ENCODE data around the gene TSHZ2. TPM values are rescaled to one million over a fixed set of nuclear protein-coding genes. Genes with fewer than 3 reads are reported as not detected.

The TSHZ2 gene
- total RNA-seq, 5 donors from 2014 or later (not counting 1 experiment from before 2014, with no cell fraction given), result 20.2 to 42.9 (median 25.8) TPM

GRCh38 chr20:53040693-53041589 is 68.8 kb downstream of the TSHZ2 start:
- no peak overlapping the region for H3K4me3 ChIP-seq (ENCODE audit: control insufficient read depth in 1 of 2, extremely low read depth in 1 of 2, low read length in 1 of 2)
- no peak overlapping the region for H3K27ac ChIP-seq (ENCODE audit: low read length)
- 75% methylated on average over 9 of the region's 14 CpGs for WGBS (ENCODE audit: insufficient coverage)
- CTCF ChIA-PET, result no interaction called here
- no peak for ATAC-seq (replicated peaks in 1 of 4)
- POLR2A ChIA-PET, result interaction anchor here in 1 of 2 donors (0.7 kb wide), 1 partner anchor 265 kb away, joined by 3 read pairs; no protein-coding TSS in a partner anchor
- Mint-ChIP-seq H3K36me3 (peaks cover 21% of the 10 kb centered on the region), H3K27ac (no peak overlapping the region), H3K27me3 (peaks cover 4% of the 10 kb centered on the region in 2 donors), H3K4me1 (peaks cover 0 to 21% (median under 1%) of the 10 kb centered on the region in 3 donors), H3K4me3 (no peak overlapping the region), H3K9me3 (no peaks in the 10 kb centered on the region)
- DNase-seq, result no peak
- no peaks in the 10 kb centered on the region for H3K9me3 ChIP-seq
- H3K27me3 ChIP-seq (replicated peaks in 1 of 2; ENCODE audit: control insufficient read depth in 2 of 2, extremely low read depth in 1 of 2, insufficient read depth in 2 of 2, low read length in 1 of 2), result peaks cover 0 to 5% of the 10 kb centered on the region in 2 experiments
- H3K4me1 ChIP-seq (ENCODE audit: control insufficient read depth in 1 of 2, extremely low read depth in 1 of 2, insufficient read depth in 2 of 2, low read length in 2 of 2), result no peaks in the 10 kb centered on the region
- no peaks in the 10 kb centered on the region for H3K36me3 ChIP-seq (ENCODE audit: control insufficient read depth in 2 of 2, extremely low read depth in 1 of 2, insufficient read depth in 1 of 2, low read length in 1 of 2)

DNA sequence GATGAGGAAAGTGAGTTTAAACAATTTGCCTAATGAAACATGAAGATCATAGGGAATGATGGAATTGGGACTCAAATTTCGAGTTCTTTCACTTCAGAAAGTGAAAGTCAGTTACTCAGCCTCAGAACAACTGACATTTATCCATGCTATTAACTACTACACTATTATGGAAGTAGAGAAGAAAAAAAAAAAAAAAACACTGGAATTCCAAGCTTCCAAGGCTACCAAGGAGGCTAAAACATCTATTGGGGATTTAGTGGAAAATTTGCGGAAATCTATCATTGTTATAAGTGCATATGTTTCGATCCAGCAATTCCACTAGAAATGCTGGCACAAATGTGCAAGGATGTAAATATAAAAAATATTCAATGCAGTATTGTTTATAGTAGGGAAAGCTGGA is 70.4 kb downstream of the TSHZ2 start:
- POLR2A ChIA-PET, result no interaction called here

GRCh38 chr20:53044296-53044695 is 72.1 kb downstream of the TSHZ2 start:
- Mint-ChIP-seq H3K27me3 (peaks cover 4% of the 10 kb centered on the region in 2 donors), H3K9me3 (peaks cover 2 to 6% (median 5%) of the 10 kb centered on the region in 3 donors), H3K27ac (no peak overlapping the region), H3K36me3 (peaks cover 29% of the 10 kb centered on the region), H3K4me3 (no peak overlapping the region), H3K4me1 (peaks cover 0 to 13% (median 0%) of the 10 kb centered on the region in 3 donors)
- ATAC-seq (replicated peaks in 1 of 4) (no peak), DNase-seq (no peak)
- Histone ChIP-seq H3K27me3 (replicated peaks in 1 of 2; ENCODE audit: control insufficient read depth in 2 of 2, extremely low read depth in 1 of 2, insufficient read depth in 2 of 2, low read length in 1 of 2) (peaks cover 0 to 3% of the 10 kb centered on the region in 2 experiments), H3K9me3 (no peaks in the 10 kb centered on the region), H3K36me3 (ENCODE audit: control insufficient read depth in 2 of 2, extremely low read depth in 1 of 2, insufficient read depth in 1 of 2, low read length in 1 of 2) (no peaks in the 10 kb centered on the region), H3K27ac (ENCODE audit: low read length) (no peak overlapping the region), H3K4me3 (ENCODE audit: control insufficient read depth in 1 of 2, extremely low read depth in 1 of 2, low read length in 1 of 2) (no peak overlapping the region), H3K4me1 (ENCODE audit: control insufficient read depth in 1 of 2, extremely low read depth in 1 of 2, insufficient read depth in 2 of 2, low read length in 2 of 2) (no peaks in the 10 kb centered on the region)
- WGBS (ENCODE audit: insufficient coverage), result 63% methylated on average over 3 of the region's 5 CpGs
- ChIA-PET POLR2A (no interaction called here), CTCF (interaction anchor here in 1 of 2 donors (0.6 kb wide), 1 partner anchor 938 kb away, joined by 3 read pairs; no protein-coding TSS in a partner anchor)

More for the DNA sequence above, 70.4 kb downstream of the TSHZ2 start:
- Histone ChIP-seq H3K27me3 (replicated peaks in 1 of 2; ENCODE audit: control insufficient read depth in 2 of 2, extremely low read depth in 1 of 2, insufficient read depth in 2 of 2, low read length in 1 of 2) (peaks cover 0 to 4% of the 10 kb centered on the region in 2 experiments), H3K4me3 (ENCODE audit: control insufficient read depth in 1 of 2, extremely low read depth in 1 of 2, low read length in 1 of 2) (no peak overlapping the region), H3K36me3 (ENCODE audit: control insufficient read depth in 2 of 2, extremely low read depth in 1 of 2, insufficient read depth in 1 of 2, low read length in 1 of 2) (no peaks in the 10 kb centered on the region), H3K9me3 (no peaks in the 10 kb centered on the region), H3K4me1 (ENCODE audit: control insufficient read depth in 1 of 2, extremely low read depth in 1 of 2, insufficient read depth in 2 of 2, low read length in 2 of 2) (no peaks in the 10 kb centered on the region), H3K27ac (ENCODE audit: low read length) (no peak overlapping the region)
- Mint-ChIP-seq H3K4me3 (no peak overlapping the region), H3K4me1 (peaks cover 0 to 20% (median 0%) of the 10 kb centered on the region in 3 donors), H3K27ac (no peak overlapping the region), H3K27me3 (peaks cover 4% of the 10 kb centered on the region in 2 donors), H3K9me3 (peaks cover 0 to 3% (median 3%) of the 10 kb centered on the region in 3 donors), H3K36me3 (peaks cover 30% of the 10 kb centered on the region)
- DNase-seq (no peak), ATAC-seq (replicated peaks in 1 of 4) (no peak)
- WGBS (ENCODE audit: insufficient coverage), result no CpG with 5 or more reads among the region's 3 CpGs
- CTCF ChIA-PET, result no interaction called here

DNA sequence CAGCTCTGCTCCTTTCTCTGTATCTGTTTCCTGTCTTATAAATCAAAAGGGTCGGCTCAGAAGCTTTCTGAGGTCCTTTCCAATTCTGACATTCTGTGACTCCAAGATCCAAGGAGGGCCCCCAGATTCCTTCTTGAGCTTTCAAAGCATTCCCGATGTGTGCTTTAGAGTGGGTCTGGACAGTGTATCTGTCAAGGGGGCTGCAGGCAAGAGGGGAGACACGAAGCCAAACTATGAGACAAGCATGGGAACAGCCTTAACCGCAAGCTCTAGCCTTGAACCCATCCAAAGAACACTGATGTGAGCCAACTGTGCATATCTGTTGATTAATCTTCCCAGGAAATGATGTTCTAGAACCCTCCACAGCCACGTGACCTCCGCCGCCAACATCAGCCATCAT is 73.8 kb downstream of the TSHZ2 start:
- Histone ChIP-seq H3K27ac (ENCODE audit: low read length) (no peak overlapping the region), H3K4me1 (ENCODE audit: control insufficient read depth in 1 of 2, extremely low read depth in 1 of 2, insufficient read depth in 2 of 2, low read length in 2 of 2) (no peaks in the 10 kb centered on the region), H3K36me3 (ENCODE audit: control insufficient read depth in 2 of 2, extremely low read depth in 1 of 2, insufficient read depth in 1 of 2, low read length in 1 of 2) (no peaks in the 10 kb centered on the region), H3K4me3 (ENCODE audit: control insufficient read depth in 1 of 2, extremely low read depth in 1 of 2, low read length in 1 of 2) (no peak overlapping the region), H3K9me3 (no peaks in the 10 kb centered on the region), H3K27me3 (replicated peaks in 1 of 2; ENCODE audit: control insufficient read depth in 2 of 2, extremely low read depth in 1 of 2, insufficient read depth in 2 of 2, low read length in 1 of 2) (peaks cover 0 to 3% of the 10 kb centered on the region in 2 experiments)
- Mint-ChIP-seq H3K36me3 (peaks cover 23% of the 10 kb centered on the region), H3K9me3 (peaks cover 2 to 6% (median 5%) of the 10 kb centered on the region in 3 donors), H3K27ac (no peak overlapping the region), H3K4me3 (no peak overlapping the region), H3K4me1 (peaks cover 0 to 10% (median 4%) of the 10 kb centered on the region in 3 donors), H3K27me3 (no peaks in the 10 kb centered on the region)
- DNase-seq (no peak), ATAC-seq (replicated peaks in 1 of 4) (no peak)
- ChIA-PET CTCF (no interaction called here), POLR2A (interaction anchor here in 1 of 2 donors (0.6 kb wide), 1 partner anchor 1227 kb away, joined by 3 read pairs; no protein-coding TSS in a partner anchor)
- WGBS (ENCODE audit: insufficient coverage), result 80% methylated on average over 5 of the region's 7 CpGs

DNA sequence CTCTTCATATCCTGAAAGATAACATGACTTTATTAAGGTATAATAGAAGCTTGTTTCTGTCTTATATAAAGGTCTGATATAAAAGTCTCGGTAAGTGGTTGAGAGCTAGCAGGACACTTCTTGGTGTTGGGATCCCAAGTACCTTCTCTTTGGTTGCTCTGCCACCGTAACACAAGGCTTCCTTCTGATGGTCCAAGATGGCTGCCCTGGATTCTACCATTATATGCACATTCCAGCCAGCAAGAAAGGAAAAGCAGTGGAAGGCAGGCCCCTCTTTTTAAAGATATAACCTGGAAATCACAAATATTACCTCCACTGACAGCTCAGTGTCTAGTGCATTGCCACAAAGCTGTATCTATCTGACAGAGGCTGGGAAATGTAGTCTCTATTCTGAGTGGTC is 75.0 kb downstream of the TSHZ2 start:
- ChIA-PET POLR2A (interaction anchor here in 1 of 2 donors (0.6 kb wide), 1 partner anchor 116 kb away, joined by 6 read pairs; no protein-coding TSS in a partner anchor), CTCF (no interaction called here)
- Histone ChIP-seq H3K4me3 (ENCODE audit: control insufficient read depth in 1 of 2, extremely low read depth in 1 of 2, low read length in 1 of 2) (no peak overlapping the region), H3K27ac (ENCODE audit: low read length) (no peak overlapping the region), H3K27me3 (replicated peaks in 1 of 2; ENCODE audit: control insufficient read depth in 2 of 2, extremely low read depth in 1 of 2, insufficient read depth in 2 of 2, low read length in 1 of 2) (peaks cover 0 to 3% of the 10 kb centered on the region in 2 experiments), H3K4me1 (ENCODE audit: control insufficient read depth in 1 of 2, extremely low read depth in 1 of 2, insufficient read depth in 2 of 2, low read length in 2 of 2) (no peaks in the 10 kb centered on the region), H3K36me3 (ENCODE audit: control insufficient read depth in 2 of 2, extremely low read depth in 1 of 2, insufficient read depth in 1 of 2, low read length in 1 of 2) (no peaks in the 10 kb centered on the region), H3K9me3 (no peaks in the 10 kb centered on the region)
- peaks cover 2 to 6% (median 5%) of the 10 kb centered on the region in 3 donors for H3K9me3 Mint-ChIP-seq
- H3K27me3 Mint-ChIP-seq, result no peaks in the 10 kb centered on the region
- H3K36me3 Mint-ChIP-seq, result peaks cover 23% of the 10 kb centered on the region
- peaks cover 0 to 7% (median 4%) of the 10 kb centered on the region in 3 donors for H3K4me1 Mint-ChIP-seq
- WGBS (ENCODE audit: insufficient coverage), result 100% methylated on average over 1 of the region's 2 CpGs
- no peak overlapping the region for H3K4me3 Mint-ChIP-seq
- H3K27ac Mint-ChIP-seq, result no peak overlapping the region
- ATAC-seq (replicated peaks in 1 of 4) (no peak), DNase-seq (no peak)

DNA sequence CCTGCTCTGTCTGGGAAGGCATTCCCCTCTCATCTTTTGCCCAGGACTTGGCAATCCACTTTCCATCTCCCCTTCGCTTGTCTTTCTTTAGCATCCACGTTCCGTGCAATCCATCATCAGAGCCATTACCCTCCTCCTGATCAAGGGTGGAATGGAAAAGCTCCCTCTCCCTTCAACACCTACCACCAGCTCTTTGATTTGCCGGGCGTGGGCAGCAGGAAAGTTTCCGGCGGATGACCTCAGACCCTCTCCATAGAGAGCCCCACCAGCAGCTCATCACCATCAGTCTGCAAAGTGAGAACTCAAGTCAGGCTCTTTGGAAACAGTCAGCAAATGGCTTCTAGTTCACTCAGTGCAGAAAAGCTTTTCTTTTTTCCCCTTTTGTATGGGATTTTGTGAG is 76.2 kb downstream of the TSHZ2 start:
- Histone ChIP-seq H3K27me3 (replicated peaks in 1 of 2; ENCODE audit: control insufficient read depth in 2 of 2, extremely low read depth in 1 of 2, insufficient read depth in 2 of 2, low read length in 1 of 2) (peaks cover 0 to 3% of the 10 kb centered on the region in 2 experiments), H3K27ac (ENCODE audit: low read length) (no peak overlapping the region), H3K36me3 (ENCODE audit: control insufficient read depth in 2 of 2, extremely low read depth in 1 of 2, insufficient read depth in 1 of 2, low read length in 1 of 2) (no peaks in the 10 kb centered on the region), H3K4me1 (ENCODE audit: control insufficient read depth in 1 of 2, extremely low read depth in 1 of 2, insufficient read depth in 2 of 2, low read length in 2 of 2) (no peaks in the 10 kb centered on the region), H3K9me3 (no peaks in the 10 kb centered on the region), H3K4me3 (ENCODE audit: control insufficient read depth in 1 of 2, extremely low read depth in 1 of 2, low read length in 1 of 2) (no peak overlapping the region)
- H3K4me1 Mint-ChIP-seq, result peaks cover 0 to 7% (median 4%) of the 10 kb centered on the region in 3 donors
- CTCF ChIA-PET, result no interaction called here
- ATAC-seq (replicated peaks in 1 of 4) (no peak), DNase-seq (no peak)
- peaks cover 23% of the 10 kb centered on the region for H3K36me3 Mint-ChIP-seq
- H3K27me3 Mint-ChIP-seq, result no peaks in the 10 kb centered on the region
- 72% methylated on average over 3 of the region's 7 CpGs for WGBS (ENCODE audit: insufficient coverage)
- H3K9me3 Mint-ChIP-seq, result peaks cover 2 to 6% (median 5%) of the 10 kb centered on the region in 3 donors
- H3K27ac Mint-ChIP-seq, result no peak overlapping the region
- no peak overlapping the region for H3K4me3 Mint-ChIP-seq
- POLR2A ChIA-PET, result no interaction called here

Data from T-cell (primary cell).